MM.1S (cell line): ENCODE measurements around the gene IPO5.

Source experiments
- CTCF ChIP-seq: fragments of 300-600 bp; sonication (generic); IDR thresholded peaks from 2 replicates; pipeline ENCODE4 v1.5.1; 2016; ENCODE audit warnings: antibody characterized with exemption, low read length, mixed read lengths
- EZH2 ChIP-seq: fragments of 300-600 bp; sonication (generic); optimal IDR thresholded peaks from 2 replicates; pipeline ENCODE3; 2017; ENCODE audit warnings: low read depth, mild to moderate bottlenecking, antibody characterized with exemption, low read length, mixed read lengths

DNA sequence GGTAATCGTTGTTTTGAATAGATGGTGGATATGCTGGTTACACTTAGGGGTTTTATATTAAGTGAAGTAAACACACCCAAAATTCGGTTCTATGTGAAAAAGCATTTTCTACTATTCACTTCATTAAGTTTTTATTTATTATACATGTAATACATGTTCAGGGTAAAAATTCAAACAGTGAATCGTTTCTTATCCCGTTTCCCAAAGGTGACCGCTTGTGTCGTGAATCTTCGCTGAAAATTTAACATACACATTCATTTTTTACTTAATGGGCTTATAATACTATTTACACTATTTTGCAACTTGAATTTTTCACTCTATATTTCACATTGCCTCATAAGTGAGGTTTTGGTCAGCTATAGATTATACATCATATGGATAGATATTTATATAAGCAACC, 24.5 kb downstream of the IPO5 start:
- TF ChIP-seq EZH2 (no peak), CTCF (no peak)
